HG02943 (cell line): ENCODE measurements around the gene C2CD3.

Source experiments
- ATAC-seq: cut with Tn5 transposase; IDR thresholded peaks from one replicate; pipeline ENCODE4 v1.9.1; 2021; ENCODE audit warnings: mild to moderate bottlenecking, low read depth, moderate library complexity; ENCODE audit not compliant: unreplicated experiment

Gene C2CD3

GRCh38 chr11:74023276-74023675 is 147.5 kb downstream of the C2CD3 start:
- ATAC-seq = no peak

- ATAC-seq = no peak
These were observed 148.3 kb downstream of the C2CD3 start for GRCh38 chr11:74022546-74022945.

- ATAC-seq = no peak
These were observed 148.8 kb downstream of the C2CD3 start for GRCh38 chr11:74021998-74022397.

GRCh38 chr11:74020539-74020938 is 150.3 kb downstream of the C2CD3 start:
- no peak for ATAC-seq

GRCh38 chr11:74019860-74020259 is 150.9 kb downstream of the C2CD3 start:
- no peak for ATAC-seq

GRCh38 chr11:74019104-74019738 is 151.6 kb downstream of the C2CD3 start:
- ATAC-seq = no peak

GRCh38 chr11:74018331-74019005 is 152.3 kb downstream of the C2CD3 start:
- no peak for ATAC-seq

GRCh38 chr11:74017631-74018030 is 153.2 kb downstream of the C2CD3 start:
- no peak for ATAC-seq

- ATAC-seq = no peak
These were observed 154.7 kb downstream of the C2CD3 start for GRCh38 chr11:74015919-74016684.

- no peak for ATAC-seq
These were observed 155.9 kb downstream of the C2CD3 start for GRCh38 chr11:74014880-74015279.

GRCh38 chr11:74013141-74013540 is 157.7 kb downstream of the C2CD3 start:
- no peak for ATAC-seq

GRCh38 chr11:74012074-74012809 is 158.6 kb downstream of the C2CD3 start:
- no peak for ATAC-seq

GRCh38 chr11:74011360-74012073 is 159.3 kb downstream of the C2CD3 start:
- ATAC-seq = no peak

- ATAC-seq = no peak
These were observed 160.2 kb downstream of the C2CD3 start for GRCh38 chr11:74010306-74011300.

- no peak for ATAC-seq
These were observed 161.0 kb downstream of the C2CD3 start for GRCh38 chr11:74009675-74010305.

GRCh38 chr11:74009230-74009547 is 161.6 kb downstream of the C2CD3 start:
- no peak for ATAC-seq

GRCh38 chr11:74008373-74009229 is 162.2 kb downstream of the C2CD3 start, which contains the start of gene UCP3:
UCP3 (minus strand) TSS chr11:74009085; CDS start chr11:74007042, 2,043 bp downstream.
- ATAC-seq = no peak
